Airway epithelial cell (primary cell): ENCODE data around the gene OGFR. TPM values are rescaled to one million over a fixed set of nuclear protein-coding genes. Genes with fewer than 3 reads are reported as not detected.

Experiments used
- total RNA-seq: library from RNA; depleted of rRNA; stranded (reverse); fragments of >200 nt; gene quantifications from 2 replicates; pipeline ENCODE4 v1.2.3, GENCODE V29; 2015

OGFR gene
- 37.7 and 39.0 TPM in 2 replicates for total RNA-seq

GRCh38 chr20:62804627-62805154, at the start of gene OGFR:
Gene OGFR (plus strand): TSS chr20:62804835. CDS start chr20:62804860, 25 bp downstream.

GRCh38 chr20:62816884-62817873, 12.5 kb downstream of the OGFR start, which contains the start of gene COL9A3:
Gene COL9A3 (plus strand): TSS chr20:62817050. CDS start chr20:62817065, 15 bp downstream.

GRCh38 chr20:62861726-62862336, 57.2 kb downstream of the OGFR start, which contains the start of gene TCFL5:
Gene TCFL5 (minus strand): TSS chr20:62861822. CDS start chr20:62861670, 152 bp downstream.

Other genes with a start within 250 kb of the OGFR start
- gene SLCO4A1, start 162.3 kb upstream of the OGFR start, total RNA-seq = 4.0 and 5.1 TPM in 2 replicates
- gene NTSR1, start 96.0 kb upstream of the OGFR start, total RNA-seq = 1.4 and 1.6 TPM in 2 replicates
- 18.9 and 19.7 TPM in 2 replicates for gene MRGBP, start 8.4 kb upstream of the OGFR start, total RNA-seq
- gene COL9A3, start 12.2 kb downstream of the OGFR start, total RNA-seq = 0.21 and 2.6 TPM in 2 replicates
- 10.5 and 13.4 TPM in 2 replicates for gene TCFL5, start 57.0 kb downstream of the OGFR start, total RNA-seq
- gene DIDO1, start 121.7 kb downstream of the OGFR start, total RNA-seq = 25.7 and 29.6 TPM in 2 replicates
- 44.2 and 45.8 TPM in 2 replicates for gene GID8, start 133.3 kb downstream of the OGFR start, total RNA-seq
- 0.78 and 1.6 TPM in 2 replicates for gene SLC17A9, start 147.9 kb downstream of the OGFR start, total RNA-seq
- gene BHLHE23, start 202.1 kb downstream of the OGFR start, total RNA-seq = not detected in 2 replicates